Superior temporal gyrus (tissue), 1 donor: ENCODE measurements around the gene DVL2.

Experiments
- DNase-seq: peaks from one replicate; pipeline ENCODE4 v3.0.0-alpha.2; 2016; ENCODE audit errors: extremely low spot score

The DVL2 gene

DNA sequence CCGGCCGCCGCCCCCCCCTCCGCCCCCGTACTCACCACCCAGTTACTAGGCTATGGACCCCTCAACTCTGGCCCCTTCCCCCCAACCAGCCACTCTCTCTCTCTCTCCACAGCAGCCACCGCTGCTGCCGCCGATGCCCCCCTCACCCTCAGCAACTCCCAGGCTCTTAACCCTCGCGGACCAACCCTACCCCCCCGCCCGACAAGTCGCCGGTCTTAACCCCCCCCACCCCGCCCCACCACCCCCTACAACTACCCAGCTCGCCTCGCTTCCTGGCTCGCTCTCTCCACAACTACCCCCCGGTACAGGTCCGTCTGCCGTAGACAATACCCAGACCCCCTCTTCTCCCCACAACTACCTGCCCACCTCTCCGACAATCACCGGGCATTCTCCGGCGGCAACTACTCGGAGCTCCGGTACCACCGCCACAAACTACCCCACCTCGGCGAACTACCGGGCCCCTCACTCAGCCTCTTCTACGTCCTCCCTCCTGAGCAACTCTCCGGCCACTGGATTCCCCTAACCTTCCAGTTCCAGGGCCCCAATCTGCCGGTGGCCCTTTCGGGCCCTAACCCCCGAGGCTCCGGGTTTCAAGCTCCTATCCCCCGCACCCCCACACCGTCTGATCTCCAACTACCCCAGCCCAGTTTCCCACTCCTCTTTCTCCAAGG lies 4.2 kb upstream of the DVL2 start:
- DNase-seq = no peak

DNA sequence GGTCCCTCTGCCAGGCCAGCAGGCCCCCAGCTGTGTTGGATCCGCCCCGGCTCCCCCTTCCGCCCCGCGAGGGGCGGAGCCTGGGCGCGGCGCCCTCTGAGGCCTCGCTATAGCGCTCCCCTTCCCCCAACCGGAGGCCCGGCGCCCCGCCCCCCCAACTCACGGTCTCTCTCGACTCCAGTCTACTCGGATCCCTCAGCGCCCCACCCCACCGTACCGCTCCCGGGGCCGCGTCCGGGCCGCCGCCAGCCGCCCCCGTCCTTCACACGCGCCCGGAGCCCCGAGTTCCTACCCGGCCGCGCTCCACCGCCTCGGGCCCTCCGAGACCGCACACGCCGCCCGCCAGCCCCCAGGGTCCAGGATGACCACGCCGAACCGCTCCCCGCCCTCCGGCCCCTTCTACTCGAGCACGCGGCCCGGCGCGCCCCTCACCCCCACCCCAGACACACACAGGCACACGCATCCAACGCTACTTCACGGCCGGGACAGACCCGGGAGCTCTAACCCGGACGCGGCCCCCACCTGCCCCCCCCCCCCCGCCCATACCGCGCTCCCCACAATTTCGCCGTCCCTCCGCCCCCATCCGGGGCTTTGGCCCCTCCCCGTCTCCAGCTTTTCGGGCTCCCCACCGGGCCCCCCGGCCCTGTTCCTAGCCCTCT lies 3.6 kb upstream of the DVL2 start:
- DNase-seq = peak; percentile 45

DNA sequence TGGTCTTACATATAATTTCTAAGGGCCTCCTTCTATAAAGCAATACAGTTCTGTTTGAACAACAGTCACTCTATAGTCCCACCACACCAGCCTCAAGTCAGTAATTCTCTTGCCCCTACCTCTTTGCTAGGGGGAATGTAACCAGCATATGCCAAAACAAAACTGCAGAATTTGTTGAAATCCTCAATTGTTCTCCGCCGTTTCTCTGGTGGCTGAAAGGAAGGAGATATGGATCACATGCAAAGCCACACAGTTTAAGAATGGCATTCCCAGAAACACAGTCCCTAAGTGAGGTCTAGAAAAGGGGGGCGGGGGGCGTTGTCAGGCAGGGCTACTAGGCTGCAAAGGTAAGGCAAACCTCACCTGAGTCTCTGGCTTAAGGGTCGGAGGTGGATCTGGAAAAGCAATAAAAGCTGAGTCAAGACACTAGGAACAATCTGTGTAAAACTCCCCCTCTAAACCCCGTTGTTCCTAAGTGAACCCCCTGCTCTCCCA lies 3.0 kb upstream of the DVL2 start:
- DNase-seq = no peak

DNA sequence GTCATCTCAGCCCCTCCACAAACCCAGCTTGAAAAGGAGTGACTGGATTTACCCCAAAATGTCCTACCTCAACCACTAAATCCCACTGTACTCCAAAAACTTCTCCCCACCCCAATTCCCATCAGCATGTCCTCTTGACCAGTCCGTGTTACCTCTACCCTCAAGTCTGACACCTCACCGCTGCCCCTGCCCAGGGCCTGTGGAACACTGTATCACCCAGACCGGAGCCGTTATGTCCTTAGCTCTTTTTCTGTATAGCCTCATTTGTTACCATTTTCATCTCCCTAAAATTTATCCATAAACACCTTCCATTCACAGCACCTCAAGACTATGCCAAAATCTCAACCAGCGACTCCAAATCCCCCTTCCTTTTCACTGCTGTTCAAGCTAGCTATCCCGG lies 2.5 kb upstream of the DVL2 start:
- no peak for DNase-seq

DNA sequence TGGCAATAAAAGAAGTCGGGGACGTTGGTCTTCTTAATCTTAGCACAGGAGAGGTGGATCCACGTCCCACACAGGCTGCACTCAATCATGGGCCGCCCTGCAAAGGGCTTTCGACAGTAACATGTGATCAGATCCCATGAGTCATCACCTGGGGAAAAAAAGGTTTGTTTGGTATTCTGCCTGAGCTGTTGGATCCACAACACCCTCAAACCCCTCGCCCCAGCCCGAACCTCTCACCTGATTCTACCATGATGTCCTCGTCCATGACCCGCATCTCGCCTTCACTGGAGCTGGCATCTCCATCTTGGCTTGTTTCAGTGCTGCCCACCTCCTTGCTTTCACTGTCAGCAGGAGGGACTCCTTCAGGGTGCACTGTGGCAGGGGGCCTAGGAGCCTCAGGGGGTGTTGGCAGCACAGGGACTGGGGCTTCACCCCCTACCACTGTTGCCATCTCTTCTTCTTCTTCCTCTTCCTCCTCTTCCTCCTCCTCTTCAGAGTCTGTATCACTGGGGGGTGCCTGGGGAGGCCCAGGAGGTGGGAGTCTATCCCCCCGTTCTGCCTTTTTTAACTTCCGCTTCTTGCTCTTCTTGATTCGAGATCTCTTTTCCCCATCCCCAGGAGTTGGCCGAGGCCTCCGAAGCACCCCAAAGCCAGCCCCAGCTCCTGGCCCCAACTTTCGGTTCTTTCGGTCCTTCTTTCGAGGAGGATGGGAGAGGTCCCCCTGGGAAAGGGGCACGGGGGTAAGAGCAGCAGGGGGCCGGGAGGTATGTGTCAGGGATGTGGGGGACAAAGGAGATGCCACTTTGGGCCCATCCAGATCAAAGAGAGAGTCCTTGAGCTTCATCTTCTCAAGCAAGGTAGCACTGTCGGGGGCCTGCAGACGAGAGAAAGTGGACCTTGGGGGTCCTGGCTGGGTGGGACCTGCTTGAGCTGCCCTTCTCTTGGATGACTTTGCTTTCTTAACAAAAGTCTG lies 1.7 kb upstream of the DVL2 start:
- no peak for DNase-seq

DNA sequence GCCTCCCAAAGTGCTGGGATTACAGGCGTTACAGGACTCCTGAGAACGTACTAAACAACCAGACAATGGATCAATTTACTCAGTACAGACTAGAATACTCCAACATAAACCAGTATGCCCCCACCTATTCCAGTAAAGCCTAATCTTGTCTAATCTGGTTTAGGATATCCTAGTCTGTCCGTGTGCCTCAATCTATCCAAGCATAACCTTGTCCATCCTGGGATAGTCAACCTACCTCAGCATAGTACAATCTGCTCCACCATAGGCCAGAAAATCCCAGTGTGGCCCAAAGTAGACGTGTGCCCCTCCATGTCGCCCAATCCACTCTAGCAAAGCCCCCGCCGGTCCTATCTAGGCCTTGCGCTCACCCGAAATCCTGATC lies 625 bp downstream of the DVL2 start:
- peak; percentile 44 for DNase-seq

DNA sequence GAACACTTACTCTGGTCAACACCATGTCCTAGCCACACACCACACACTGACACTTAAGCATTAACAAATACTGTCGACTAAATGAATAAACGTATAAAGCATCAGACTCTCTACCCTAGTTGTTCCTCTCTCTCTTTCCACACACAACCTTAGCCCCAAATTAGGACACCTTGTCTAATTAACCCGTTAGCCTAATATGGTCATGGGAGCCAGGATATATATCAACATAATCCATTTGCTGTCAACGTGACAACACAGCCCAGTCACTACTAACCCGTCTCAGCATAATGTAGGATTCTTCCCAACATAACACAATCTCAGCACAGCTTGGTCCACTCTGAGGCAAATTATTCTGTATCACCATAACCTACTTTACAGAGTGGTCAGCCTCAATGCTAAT lies 2.2 kb downstream of the DVL2 start:
- DNase-seq = no peak

DNA sequence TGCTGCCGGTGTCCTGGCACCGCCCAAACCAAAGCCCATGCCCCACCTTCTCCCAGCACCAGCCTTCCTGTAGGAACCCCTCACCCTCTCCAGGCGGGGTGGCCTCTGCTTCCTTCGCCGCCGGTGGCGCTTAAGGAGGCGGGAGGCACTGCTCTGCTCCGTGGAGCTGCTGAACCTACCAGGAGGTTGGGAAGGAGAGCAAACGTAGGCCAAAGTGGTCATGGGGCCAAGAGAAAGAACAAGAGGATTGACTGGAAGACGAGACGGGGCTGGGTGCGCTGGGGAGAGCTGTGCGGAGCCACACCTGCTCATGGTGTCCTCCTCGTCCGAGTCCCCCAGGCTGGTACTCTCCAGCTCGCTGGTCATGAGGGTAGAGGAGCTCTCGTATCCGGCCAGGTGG lies 4.8 kb downstream of the DVL2 start:
- no peak for DNase-seq

DNA sequence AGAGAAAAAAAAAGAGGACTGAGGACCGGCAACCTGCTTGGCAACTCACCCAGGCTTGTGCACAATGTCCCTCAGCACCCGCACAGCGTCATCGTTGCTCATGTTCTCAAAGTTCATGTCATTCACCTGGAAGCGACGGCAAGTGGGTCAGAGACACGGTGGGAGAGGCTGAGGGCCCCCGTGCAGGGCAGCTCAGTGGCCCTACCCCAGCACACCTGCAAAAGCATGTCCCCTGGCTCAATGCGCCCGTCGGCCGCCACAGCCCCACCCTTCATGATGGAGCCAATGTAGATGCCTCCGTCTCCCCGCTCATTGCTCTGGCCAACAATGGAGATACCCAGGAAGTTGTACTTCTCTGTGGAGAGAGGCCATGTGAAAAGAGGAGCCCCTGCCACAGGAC lies 5.4 kb downstream of the DVL2 start:
- no peak for DNase-seq

DNA sequence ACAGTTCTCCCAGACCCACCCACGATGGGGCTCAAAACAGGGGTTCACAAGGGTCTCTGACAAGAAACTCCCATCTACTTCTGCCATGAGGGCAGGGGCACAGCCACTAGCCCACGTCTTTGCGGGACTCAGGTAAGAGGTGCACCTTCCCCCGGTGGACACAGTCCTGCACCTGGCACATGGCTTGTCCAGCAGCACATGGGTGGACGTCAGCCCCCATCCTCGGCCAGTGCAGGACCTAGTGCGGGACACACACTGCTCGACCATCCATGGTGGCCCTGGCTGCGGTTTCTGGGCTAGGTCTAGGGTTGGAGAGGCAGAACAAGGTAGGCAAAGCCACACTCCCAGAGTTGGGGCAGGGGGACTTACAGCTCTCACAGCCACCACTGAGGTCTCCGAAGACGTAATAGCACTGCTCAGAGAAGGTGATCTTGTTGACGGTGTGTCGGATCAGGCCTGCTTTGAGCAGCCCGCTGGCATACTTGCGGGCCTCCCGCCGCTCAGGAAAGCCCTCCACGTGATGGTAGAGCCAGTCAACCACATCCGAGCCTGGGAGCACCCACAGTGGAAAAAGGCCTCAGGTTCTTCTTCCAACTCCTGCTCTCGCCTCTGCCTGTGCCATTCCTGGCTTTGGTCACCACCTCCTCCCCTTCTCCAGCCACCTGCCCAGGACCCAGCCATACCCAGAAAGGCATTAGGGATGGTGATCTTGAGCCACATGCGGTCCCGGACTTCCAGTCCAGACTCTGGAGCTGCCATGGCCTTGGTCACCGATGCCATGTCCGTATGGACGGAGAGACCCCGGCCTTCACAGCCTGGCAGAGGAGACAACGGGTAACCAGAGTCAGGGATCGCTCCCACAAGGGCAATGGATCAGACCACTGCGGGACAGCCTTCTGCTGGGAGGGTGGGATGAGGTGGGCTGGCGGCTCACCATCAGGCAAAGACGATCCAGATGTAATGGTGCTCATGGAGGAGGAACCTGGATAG lies 7.3 kb downstream of the DVL2 start:
- no peak for DNase-seq

DNA sequence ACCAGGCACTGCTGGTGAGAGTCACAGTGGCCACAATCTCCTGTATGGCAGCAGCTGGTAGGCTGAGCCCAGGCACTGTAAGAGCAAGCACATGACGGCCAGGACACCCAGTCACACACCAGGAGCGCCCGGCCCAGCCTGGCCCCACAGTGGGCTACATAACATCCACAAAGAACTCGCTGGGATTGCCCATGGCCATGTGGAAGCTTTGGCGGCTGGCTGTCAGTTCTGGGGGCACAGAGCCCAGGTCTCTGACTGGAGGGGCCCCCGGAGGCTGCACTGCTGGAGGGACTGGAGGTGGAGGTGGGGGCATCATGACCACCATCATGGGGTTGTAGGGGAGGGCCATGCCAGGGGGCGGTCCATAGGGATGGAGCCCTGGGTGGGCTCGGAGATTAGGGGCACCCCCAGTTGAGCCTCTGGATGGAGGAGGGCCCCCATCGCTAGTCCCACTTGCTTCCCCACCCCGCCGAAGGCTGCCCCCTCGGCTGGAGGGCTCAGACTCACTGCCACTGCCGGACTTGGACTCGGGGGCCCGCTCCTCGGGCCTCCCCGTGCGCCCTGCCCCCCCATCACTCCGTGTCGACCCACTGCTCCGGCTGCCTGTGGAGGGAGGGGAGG lies 8.5 kb downstream of the DVL2 start:
- DNase-seq = no peak

DNA sequence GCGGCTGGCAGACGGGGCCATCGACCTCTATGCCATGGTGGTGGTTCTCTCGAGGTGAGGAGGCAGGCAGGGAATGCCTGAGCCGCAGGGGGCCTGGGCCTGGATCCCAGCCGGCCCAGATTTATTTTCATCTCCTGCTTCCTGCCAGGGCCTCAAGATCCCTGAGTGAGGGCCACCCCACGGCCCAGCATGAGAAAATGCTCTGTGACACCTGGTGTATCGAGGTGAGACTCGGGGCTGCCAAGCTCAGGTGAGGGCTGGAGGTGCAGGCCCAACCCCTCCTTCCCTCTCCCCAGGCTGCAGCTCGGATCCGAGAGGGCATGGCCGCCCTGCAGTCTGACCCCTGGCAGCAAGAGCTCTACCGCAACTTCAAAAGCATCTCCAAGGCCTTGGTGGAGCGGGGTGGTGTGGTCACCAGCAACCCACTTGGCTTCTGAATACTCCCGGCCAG lies 9.6 kb downstream of the DVL2 start:
- no peak for DNase-seq

DNA sequence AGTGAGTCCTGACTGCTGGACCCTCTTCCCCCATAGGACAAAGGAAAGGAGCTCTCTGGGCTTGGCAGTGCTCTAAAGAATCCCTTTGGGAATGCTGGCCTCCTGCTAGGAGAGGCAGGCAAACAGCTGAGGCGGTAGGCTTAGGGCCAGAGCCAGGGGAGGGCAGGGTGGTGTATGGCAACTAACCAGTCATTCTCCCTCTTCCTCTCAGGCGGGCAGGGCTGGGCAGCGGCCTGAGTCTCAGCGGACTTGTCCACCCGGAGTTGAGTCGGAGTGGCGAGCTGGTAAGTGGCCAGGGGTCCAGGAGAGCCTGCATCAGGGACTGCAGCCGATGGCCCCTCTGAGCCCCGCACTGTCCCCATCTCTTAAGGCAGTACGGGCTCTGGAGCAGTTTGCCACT lies 10.2 kb downstream of the DVL2 start:
- DNase-seq = no peak

DNA sequence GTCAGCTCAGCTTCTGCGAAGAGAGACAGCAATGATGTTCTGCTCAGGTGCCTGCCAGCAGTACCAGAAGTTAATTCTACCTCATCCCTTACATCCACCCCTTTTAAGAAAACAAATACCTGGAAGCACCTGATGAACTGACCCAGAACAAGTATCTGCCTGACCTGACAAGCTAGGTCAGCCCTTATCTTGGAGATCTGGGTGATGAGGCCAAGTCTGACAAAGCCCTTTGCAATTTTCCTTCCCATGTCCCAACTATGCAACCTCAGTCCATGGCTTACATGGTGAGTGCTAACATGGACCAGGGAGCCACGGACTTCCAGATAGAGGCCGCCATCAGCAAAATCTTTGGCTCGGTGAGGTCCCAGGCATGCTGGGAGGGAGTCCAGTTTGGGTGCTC lies 10.9 kb downstream of the DVL2 start:
- no peak for DNase-seq

DNA sequence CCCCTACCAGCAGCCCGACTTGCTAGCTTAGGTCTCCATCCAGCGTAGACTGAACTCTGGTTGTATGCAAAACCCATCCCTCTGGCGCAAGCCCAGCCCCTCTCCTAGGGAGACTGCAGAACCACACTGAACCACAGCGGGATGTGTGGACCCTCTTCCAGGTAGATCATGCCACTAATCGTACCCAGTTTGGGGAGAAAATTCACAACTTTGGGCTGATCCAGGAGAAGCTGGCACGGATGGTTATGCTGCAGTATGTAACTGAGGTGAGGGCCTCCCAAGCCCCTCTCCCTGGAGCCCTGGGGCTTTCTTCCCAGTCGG lies 11.4 kb downstream of the DVL2 start:
- DNase-seq = no peak

DNA sequence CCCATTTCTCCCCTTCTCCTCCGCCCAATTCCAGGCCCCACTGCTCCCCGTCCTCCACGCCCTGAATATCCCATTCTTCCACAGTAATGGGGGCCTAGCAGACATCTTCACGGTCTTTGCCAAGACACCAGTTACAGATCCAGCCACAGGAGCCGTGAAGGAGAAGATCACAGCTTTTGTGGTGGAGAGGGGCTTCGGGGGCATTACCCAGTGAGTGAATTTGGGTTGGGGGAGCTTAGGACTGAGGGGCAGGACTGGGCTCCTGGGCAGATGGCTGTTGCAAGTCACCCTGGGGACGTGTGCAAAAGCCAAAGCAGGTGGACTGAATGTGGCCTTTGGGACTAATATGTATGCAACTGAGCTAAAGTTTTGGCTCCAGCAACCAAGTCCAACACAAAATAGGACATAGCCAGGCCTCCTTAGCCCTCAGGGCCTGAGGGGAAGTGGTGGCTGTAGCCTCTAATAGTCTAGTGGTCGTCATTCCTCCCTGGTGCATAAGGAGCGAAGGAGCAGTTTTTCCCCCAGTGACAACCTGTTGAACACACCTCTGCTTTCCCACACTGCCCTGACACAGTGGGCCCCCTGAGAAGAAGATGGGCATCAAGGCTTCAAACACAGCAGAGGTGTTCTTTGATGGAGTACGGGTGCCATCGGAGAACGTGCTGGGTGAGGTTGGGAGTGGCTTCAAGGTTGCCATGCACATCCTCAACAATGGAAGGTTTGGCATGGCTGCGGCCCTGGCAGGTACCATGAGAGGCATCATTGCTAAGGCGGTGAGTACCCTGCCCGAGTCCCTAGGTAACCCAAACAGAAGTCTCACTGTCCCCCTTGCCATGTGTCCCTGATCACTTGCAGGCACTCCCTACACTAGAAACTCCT lies 12.0 kb downstream of the DVL2 start:
- no peak for DNase-seq

DNA sequence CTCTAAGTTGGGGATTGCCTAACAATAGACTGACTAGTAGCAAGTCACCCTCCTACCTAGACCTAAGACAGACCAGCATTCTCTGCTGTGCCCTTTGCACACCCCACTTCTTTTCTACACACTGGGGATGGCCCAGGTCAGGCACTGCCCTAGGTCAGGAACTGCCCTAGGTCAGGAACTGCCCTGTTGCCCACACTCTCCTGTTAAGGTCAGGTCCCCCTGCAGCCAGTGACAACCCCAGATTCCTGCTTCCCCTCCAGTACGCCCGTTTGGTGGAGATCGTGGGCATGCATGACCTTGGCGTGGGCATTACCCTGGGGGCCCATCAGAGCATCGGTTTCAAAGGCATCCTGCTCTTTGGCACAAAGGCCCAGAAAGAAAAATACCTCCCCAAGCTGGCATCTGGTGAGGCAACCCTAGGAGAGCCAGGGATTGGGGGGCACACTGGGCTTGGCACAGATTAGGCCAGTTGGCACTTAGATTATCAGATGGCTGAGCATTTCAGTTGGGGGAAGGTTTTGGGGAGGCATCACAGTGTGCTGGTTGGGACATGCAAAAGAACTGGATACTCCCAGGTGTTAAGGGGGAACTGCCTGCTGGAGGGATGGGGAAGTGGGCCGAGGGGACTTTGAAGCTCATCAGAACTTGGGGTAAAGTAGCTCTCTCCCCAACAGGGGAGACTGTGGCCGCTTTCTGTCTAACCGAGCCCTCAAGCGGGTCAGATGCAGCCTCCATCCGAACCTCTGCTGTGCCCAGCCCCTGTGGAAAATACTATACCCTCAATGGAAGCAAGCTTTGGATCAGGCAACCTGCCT lies 12.8 kb downstream of the DVL2 start:
- DNase-seq = no peak

DNA sequence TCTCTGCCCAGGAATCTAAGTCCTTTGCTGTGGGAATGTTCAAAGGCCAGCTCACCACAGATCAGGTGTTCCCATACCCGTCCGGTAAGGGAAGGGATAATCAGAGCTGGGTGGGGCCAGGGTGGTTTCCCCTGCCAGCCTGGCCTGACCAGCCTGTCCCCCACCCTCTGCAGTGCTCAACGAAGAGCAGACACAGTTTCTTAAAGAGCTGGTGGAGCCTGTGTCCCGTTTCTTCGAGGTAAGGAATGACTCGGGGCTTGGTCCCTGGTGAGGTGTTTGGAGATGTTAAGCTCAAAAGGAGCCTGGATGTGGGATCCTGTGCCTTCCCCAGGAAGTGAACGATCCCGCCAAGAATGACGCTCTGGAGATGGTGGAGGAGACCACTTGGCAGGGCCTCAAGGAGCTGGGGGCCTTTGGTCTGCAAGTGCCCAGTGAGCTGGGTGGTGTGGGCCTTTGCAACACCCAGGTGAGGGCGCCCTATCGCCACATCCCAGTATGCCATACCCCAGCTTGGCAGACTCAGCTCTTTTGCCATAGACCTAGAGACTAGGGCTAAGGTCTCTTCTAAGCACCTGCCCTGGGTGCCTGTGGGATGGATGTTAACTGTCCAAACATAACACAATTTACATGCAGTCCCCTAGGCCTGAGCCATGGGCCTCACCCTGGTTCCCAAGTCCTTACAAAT lies 13.6 kb downstream of the DVL2 start:
- no peak for DNase-seq
